HG03457 (cell line): ENCODE data around the gene NTM.
A peak's percentile ranks its signal among the peaks of the same experiment; 100 is the strongest.
"Not testable (repeated sequence)": the region's sequence is repeated elsewhere in the genome, so short reads cannot be mapped to it uniquely, and the experiment has no call there.

ENCODE experiments used
- ATAC-seq: cut with Tn5 transposase; IDR thresholded peaks from one replicate; pipeline ENCODE4 v1.9.1; 2021; ENCODE audit warnings: moderate number of reproducible peaks; ENCODE audit not compliant: unreplicated experiment

NTM gene

DNA sequence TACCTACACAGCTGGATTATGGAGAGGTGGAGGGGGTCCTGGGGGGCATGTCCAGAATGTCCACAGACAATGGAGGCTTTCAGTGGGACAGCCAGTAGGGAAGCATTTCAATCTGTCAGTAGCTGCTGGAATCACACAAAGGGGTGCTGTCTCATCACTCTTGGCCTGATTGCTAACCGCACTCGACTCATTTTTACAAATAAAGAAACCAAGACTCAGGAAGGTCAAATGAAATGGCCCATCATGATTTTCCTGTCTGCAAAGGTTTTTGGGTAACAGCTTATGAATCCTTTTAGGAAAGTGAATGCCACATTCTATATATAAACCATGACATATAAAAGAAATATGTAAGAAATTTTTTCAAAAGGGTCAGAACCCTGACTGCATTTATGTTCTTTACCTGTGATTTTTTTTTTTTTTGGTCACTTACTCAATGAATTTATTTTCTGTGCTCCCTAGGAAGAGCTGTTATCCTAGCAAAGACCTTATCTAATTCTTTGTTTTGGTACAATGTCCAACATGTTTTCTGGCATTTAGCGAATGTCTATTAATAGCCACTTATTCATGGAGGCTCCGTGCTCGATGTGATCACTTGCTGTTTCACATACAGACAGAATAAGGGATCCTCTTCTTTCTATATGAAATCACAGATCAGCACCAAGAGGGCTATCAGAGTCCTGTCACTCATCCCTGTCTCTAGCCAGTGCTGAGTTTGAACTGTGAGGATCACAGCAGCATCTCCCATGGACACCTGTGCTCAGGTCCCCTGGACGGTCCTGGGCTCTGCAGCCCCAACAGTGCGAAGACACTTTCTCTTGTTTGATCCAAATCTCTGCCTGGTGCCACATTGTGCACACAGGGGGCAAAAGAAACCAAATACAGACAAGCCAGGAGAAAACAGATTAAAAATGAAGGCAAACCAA, 979.7 kb downstream of the NTM start:
- ATAC-seq: no peak

DNA sequence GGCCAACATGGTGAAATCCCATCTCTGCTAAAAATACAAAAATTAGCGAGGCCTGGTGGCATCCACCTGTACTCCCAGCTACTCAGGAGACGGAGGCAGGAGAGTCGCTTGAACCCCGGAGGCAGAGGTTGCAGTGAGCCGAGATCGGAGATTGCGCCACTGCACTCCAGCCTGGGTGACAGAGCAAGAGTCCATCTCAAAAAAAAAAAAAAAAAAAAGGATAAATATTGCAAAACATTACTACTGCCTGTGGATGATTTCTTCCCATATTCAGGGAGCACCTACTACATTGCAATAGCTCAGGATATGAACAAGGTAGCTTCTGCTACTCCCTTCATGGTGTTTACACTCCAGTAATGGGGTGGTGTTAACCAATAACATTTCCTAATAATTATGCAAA, 980.6 kb downstream of the NTM start:
- no peak for ATAC-seq

DNA sequence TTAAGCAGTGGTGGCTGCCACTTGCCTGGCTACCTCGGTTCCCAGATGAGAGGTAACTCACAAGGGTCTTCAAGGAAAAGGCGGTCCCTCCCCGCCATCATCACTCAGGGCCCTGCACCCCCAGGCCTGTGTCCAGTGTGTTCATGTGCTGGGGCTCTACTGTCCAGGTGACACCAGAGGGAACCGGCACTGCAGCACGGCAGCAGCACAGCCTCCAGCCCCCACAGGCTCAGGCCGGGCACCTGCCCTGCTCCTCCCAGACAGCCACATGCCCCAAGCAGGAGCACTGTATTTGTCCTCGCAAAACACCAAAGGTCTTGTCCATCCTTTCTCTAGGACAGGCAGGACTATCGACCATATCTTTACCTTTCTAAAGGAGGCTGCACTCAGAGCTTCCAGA, 982.1 kb downstream of the NTM start:
- no peak for ATAC-seq

DNA sequence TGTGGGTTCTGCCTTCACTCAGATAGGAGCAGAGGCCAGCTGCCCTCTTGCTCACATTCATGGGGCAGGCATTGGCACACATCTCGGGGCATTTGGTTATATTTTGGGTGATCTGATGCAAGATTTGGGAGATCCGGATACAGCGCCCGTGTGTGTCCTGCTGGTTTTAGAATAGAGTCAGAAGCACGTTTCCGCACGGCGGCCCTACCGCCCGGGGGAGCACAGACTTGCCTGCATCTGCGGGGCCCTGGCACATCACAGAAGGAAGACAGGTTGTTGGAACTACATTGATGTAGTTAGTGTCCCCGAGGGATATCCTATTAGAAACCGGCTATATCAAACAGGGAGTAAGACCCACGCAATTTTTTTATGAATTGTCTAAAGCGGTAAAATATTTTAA, 982.8 kb downstream of the NTM start:
- no peak for ATAC-seq

DNA sequence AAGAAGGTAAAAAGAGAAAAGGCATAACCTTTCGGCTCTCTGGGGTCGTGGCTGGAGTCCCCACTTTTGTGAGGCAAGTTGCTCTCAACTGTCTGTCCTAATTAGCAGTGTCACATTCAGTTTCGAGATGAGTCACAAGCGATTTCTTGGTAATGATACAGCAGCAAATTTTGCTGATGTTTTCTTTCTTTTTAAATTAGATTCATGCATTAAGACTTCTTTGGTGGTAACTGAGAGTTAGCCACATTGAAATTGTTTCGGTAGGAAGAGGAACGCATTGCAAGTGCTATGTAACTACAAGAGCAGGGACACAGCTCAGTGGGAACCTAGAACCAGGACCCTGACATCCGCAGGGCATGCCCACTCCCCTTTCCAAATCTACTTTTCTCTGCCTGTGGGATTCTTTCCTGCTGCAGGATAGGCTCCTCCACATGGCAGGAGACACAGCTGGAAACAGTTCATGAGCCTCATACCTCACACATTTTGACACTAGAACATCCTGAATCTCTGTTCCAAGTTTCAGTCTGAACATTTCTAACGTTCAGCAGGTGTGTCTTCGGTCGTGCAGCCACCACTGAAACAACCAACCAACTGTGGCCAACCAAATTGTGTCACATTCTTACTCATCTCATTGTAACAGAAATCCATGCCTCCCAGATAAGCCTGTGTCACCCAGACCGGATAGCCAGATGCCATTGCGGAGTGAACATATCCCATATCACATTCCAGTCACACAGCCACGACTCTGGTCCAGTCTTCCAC, 987.6 kb downstream of the NTM start:
- peak; percentile 66 for ATAC-seq

- ATAC-seq: peak; percentile 41
These were observed 988.1 kb downstream of the NTM start for GRCh38 chr11:132358573-132358953.

- ATAC-seq: no peak
These were observed 990.7 kb downstream of the NTM start for GRCh38 chr11:132361011-132361550.

DNA sequence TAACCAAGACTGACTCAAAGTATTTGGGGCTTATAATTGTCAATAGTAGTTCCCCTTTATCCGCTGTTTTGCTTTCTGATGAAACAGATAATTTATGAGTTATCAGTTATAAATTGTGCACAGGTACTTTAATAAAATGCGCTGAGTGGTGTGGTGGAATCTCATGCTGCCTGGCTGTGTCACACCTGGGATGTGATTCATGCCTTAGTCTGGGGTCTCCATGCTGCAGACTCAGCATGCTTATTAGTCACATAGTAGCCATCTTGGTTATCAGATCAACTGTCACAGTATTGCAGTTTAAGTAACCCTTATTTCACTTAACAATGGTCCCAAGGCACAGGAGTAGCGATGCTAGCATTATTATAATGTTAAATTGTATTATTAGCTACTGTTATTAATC, 995.2 kb downstream of the NTM start:
- no peak for ATAC-seq

DNA sequence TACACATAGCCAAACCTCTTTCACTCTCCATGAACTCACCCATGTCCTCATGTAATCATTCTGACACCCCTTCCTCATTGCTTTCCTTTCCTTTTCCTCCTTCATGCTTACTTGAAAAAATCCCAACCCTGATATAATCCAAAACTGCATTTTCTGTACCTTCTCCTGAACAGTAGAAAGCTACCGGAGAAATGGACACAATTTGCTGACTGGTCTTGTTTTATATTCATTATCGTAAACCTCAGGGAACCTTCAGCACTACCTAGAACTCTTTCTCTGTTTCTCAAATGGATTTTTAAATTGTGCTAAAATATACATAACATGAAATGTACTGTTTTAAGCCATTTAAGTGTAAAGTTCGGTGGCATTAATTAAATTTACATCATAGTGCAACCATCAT, 996.9 kb downstream of the NTM start:
- no peak for ATAC-seq

DNA sequence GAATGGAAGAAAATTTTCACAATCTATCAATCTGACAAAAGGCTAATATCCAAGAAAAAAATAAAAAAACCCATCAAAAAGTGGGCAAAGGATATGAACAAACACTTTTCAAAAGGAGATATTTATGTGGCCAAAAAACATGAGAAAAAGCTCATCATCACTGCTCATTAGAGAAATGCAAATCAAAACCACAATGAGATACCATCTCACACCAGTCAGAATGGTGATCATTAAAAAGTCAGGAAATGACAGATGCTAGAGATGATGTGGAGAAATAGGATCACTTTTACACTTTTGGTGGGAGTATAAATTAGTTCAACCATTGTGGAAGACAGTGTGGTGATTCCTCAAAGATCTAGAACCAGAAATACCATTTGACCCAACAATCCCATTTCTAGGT, 999.7 kb downstream of the NTM start:
- not testable (repeated sequence) for ATAC-seq

DNA sequence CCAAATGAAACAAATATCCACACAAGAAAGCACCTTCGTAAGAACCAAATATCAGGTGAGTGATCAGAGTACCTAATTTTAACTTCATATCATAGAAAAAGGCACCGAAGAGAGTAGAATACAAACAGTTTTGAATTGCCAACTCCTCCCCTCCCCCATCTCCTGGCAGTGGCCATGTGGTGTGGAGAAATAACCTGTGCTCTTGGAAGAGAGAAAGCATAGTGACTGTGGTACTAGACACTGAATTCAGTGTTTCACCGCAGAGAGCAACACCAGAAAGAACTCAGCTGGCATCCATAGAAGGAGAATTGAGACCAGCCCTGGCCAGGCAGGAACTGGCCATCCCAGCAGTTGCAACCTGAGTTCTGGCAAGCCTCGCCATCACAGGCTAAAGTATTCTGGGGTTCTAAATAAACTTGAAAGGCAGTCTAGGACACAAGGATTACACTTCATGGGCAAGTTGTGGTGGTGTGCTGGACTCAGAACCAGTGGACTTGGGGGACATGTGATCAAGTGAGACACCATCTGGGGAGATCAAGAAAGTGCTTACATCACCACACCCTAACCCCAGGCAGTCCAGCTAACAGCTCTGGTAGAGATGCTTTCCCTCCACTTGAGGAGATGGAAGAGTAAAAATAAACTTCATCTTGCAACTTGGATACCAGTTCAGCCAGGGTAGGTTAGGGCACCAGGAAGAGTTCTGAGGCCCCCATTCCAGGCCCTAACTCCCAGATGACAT, 1003.2 kb downstream of the NTM start:
- ATAC-seq: no peak

DNA sequence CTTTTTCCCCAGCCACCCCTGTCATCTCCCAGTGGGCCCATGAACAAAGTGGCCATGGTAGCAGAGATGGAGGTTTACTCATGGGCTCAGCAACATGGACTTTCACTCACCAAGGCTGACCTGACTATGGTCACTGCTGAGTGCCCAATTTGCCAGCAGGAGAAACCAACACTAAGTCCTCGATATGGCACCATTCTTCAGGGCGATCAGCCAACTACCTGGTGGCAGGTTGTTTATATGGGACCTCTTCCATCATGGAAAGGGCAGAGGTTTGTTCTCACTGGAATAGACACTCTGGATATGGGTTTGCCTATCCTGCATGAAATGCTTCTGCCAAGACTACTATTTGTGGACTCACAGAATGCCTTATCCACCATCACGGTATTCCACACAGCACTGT, 1009.1 kb downstream of the NTM start:
- ATAC-seq: no peak
